NCI-H146 (cell line): ENCODE measurements around the gene BHLHE40.

Experiments
- DNase-seq: peaks from one replicate; lab custom pipeline; 2025; lab: John Stamatoyannopoulos, UW

The BHLHE40 gene

GRCh38 chr3:5019411-5020241, 40.4 kb downstream of the BHLHE40 start:
- DNase-seq: no peak

- DNase-seq: no peak
Observed at GRCh38 chr3:5020242-5020722, 41.0 kb downstream of the BHLHE40 start.

GRCh38 chr3:5021116-5022092, 42.2 kb downstream of the BHLHE40 start:
- DNase-seq: no peak

- no peak for DNase-seq
Observed at GRCh38 chr3:5022187-5022965, 43.1 kb downstream of the BHLHE40 start.

- no peak for DNase-seq
Observed at GRCh38 chr3:5022966-5023776, 43.9 kb downstream of the BHLHE40 start.

DNA sequence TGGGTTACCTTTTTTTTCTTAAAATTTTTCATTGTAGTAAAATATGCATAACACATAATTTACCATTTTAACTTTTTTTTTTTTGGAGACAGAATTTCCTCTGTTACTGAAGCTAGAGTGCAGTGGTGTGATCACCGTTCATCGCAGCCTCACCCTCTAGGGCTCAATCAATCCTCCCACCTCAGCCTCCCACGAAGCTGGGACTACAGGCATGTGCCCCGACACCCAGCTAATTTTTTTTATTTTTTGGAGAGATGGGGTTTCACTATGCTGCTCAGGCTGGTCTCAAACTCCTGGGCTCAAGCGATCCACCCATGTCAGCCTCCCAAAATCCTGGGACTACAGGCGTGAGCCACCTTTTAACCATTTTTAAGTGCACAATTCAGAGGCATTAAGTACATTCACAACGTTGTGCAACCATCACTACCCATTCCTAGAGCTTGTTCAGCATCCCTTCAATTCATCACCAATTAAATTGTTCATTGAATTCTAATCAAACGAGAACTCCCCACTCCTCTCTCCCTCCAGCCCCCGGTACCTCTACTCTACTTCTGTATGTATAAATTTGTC, 44.6 kb downstream of the BHLHE40 start:
- no peak for DNase-seq

DNA sequence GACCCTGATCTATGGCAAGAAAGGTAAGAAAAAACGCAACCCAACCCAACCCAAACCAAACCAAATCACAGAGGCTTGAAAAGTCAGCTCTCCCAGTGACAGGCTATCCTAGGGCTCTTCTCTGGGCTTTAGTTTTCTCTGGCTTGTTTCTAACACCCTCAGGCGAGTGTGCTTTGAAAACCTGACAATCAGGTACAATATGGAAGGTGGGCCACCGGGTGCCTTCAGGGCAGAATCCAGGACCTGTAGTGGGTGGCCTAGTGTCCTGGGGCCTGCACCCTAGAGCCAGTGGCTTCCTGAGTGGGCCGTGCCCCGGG, 46.8 kb downstream of the BHLHE40 start:
- DNase-seq: no peak

DNA sequence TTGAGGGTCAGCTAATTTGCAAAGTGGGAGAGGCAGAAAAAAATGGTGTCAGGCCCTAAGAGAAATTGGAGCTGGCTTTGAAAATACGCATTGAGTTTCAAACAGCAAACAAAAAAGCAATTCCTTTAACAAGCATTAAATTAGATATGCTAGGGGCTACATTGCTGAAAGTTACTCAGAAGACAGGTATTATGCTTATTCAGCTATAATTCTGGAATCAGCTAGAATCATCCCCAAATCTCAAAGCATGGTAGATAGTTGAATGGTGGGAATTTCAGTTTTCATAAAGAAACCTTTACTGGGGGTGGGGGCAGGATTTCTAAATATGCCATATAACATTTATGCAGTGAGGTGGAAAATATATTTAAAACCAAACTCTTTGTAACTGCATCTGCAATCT, 50.5 kb downstream of the BHLHE40 start:
- DNase-seq: no peak

DNA sequence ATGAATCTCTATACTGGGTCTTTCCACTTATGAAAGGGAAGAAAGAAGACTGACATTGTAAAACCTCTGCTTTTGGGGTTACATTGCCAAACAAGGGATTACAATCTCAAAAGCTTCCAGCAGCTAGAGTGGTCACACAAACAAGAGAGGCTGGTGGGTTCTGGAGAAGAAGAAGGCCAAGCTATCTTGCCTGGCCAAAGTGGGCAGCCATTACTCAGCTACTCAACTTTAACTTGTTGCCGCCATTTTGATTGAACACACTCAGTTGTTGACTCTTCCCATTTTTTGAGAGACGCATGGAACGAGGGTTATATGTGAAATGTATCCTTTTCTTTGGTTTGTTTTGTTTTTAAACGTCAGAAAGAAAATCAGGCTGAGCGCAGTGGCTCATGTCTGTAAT, 50.9 kb downstream of the BHLHE40 start:
- DNase-seq: no peak

DNA sequence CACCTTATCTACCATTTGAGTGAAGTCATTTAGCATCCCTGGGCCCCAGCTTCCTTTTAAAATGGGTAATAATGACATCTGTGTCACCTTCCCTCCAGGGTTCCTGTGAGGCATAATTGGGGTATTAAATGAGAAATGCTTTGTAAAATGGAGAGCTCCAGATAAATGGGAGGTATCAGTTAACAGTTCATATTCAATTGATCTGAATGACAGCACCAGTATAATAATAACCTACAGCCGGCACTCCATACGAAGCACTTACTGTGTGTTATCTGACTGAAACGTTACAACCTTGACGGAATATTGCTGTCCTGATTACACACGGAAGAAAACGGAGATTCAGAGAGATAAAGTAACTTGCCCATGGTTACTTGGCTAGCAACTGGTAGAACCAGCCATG, 53.6 kb downstream of the BHLHE40 start:
- peak; percentile 7 for DNase-seq
